Measurements from ENCODE around the gene PRDM15. TPM values are rescaled to one million over a fixed set of nuclear protein-coding genes. Genes with fewer than 3 reads are reported as not detected.

Gene PRDM15
- total RNA-seq, 4 donors from 2014 or later: 11.8 to 33.7 (median 18.5) TPM

DNA sequence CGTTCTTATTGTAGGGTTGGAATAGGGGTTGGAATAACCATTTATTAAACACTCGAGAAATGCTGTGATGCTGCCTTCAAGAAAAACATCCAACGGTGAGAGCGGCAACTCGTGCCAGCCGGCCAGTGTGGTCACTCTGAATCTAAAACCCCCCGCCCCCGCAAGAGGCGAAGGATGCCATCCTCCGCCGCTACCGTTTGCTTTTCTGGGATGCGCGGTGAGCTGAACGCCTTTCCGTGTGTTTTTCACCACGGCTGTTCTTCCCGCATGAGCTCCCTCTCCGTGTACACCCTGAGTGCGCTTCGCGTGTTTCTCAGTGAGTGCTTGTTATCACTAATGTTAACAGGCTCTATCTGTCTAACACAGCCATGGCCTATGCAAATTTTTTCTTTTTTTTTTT lies 70.3 kb downstream of the PRDM15 start:
- Histone ChIP-seq H3K9me3 (no peaks in the 10 kb centered on the region), H3K4me1 (peaks cover 0 to 6% (median 0%) of the 10 kb centered on the region in 4 donors), H3K27me3 (no peaks in the 10 kb centered on the region), H3K4me3 (no peak overlapping the region), H3K36me3 (peaks cover 0 to 64% (median 6%) of the 10 kb centered on the region in 3 donors), H3K27ac (no peak overlapping the region)
- TF ChIP-seq, protein P1, sequence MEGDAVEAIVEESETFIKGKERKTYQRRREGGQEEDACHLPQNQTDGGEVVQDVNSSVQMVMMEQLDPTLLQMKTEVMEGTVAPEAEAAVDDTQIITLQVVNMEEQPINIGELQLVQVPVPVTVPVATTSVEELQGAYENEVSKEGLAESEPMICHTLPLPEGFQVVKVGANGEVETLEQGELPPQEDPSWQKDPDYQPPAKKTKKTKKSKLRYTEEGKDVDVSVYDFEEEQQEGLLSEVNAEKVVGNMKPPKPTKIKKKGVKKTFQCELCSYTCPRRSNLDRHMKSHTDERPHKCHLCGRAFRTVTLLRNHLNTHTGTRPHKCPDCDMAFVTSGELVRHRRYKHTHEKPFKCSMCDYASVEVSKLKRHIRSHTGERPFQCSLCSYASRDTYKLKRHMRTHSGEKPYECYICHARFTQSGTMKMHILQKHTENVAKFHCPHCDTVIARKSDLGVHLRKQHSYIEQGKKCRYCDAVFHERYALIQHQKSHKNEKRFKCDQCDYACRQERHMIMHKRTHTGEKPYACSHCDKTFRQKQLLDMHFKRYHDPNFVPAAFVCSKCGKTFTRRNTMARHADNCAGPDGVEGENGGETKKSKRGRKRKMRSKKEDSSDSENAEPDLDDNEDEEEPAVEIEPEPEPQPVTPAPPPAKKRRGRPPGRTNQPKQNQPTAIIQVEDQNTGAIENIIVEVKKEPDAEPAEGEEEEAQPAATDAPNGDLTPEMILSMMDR (IDR thresholded peaks at IDR 0.05): no peak
- TF ChIP-seq POLR2A (IDR thresholded peaks at IDR 0.05) (no peak), EP300 (IDR thresholded peaks at IDR 0.05) (no peak)
- WGBS, 2 donors: 94 to 96% methylated on average over 22 of the region's 22 CpGs
- no peak for DNase-seq (ENCODE audit: low spot score in 2 of 2)

GRCh38 chr21:41808094-41808493 lies 71.0 kb downstream of the PRDM15 start:
- 94 to 96% methylated on average over 18 of the region's 18 CpGs for WGBS, 2 donors
- peaks cover 0 to 63% (median 1%) of the 10 kb centered on the region in 3 donors for H3K36me3 ChIP-seq

DNA sequence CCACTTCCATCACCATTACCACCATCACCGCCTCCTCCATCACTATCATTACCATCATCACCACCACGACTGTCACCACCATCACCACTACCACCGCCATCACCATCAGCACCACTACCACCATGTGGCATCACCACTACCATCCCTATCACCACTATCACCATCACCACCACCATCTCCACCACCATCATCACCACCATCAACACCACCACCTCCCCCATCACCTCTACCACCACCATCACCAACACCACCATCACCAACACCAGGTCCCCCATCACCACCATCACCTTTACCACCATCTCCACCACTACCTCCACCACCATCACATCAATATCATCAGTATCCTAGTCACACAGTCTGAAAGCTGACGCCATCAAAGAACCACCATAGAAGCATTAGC lies 72.4 kb downstream of the PRDM15 start:
- peaks cover 0 to 61% (median 0%) of the 10 kb centered on the region in 3 donors for H3K36me3 ChIP-seq
- H3K27me3 ChIP-seq: no peaks in the 10 kb centered on the region
- DNase-seq (ENCODE audit: low spot score in 2 of 2): no peak
- H3K4me1 ChIP-seq: peaks cover 0 to 19% (median 0%) of the 10 kb centered on the region in 4 donors
- TF ChIP-seq, protein P1 (IDR thresholded peaks at IDR 0.05): no peak
- TF ChIP-seq EP300 (IDR thresholded peaks at IDR 0.05): no peak
- no peak for TF ChIP-seq POLR2A (IDR thresholded peaks at IDR 0.05)
- H3K27ac ChIP-seq: no peak overlapping the region
- 97 to 98% methylated on average over 4 of the region's 4 CpGs for WGBS, 2 donors
- no peak overlapping the region for H3K4me3 ChIP-seq
- no peaks in the 10 kb centered on the region for H3K9me3 ChIP-seq

More at GRCh38 chr21:41808094-41808493, 71.0 kb downstream of the PRDM15 start:
- TF ChIP-seq POLR2A (IDR thresholded peaks at IDR 0.05) (no peak), EP300 (IDR thresholded peaks at IDR 0.05) (no peak)
- TF ChIP-seq, protein P1 (IDR thresholded peaks at IDR 0.05): no peak
- Histone ChIP-seq H3K27ac (no peak overlapping the region), H3K9me3 (no peaks in the 10 kb centered on the region), H3K4me1 (peaks cover 0 to 10% (median 0%) of the 10 kb centered on the region in 4 donors), H3K4me3 (no peak overlapping the region), H3K27me3 (no peaks in the 10 kb centered on the region)
- DNase-seq (ENCODE audit: low spot score in 2 of 2): no peak

DNA sequence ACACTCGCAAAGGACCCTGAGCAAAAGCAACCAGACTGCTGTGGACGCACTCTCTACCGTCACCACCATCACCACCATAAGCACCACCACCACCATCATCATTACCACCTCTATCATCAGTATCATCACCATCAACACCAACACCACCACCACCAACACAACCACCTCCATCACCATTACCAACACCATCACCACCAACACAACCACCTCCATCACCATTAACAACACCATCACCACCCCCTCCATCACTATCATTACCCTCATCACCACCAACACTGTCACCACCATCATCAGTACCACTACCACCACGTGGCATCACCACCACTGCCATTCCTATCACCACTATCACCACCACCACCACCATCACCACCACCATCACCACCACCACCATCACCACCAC lies 73.5 kb downstream of the PRDM15 start:
- no peaks in the 10 kb centered on the region for H3K9me3 ChIP-seq
- H3K36me3 ChIP-seq: peaks cover 0 to 61% (median 0%) of the 10 kb centered on the region in 3 donors
- peak overlapping the region in 1 of 4 donors; percentile 20 for H3K27ac ChIP-seq
- H3K4me1 ChIP-seq: peaks cover 0 to 19% (median 0%) of the 10 kb centered on the region in 4 donors
- no peaks in the 10 kb centered on the region for H3K27me3 ChIP-seq
- no peak overlapping the region for H3K4me3 ChIP-seq
- 93 to 96% methylated on average over 4 of the region's 4 CpGs for WGBS, 2 donors
- no peak for DNase-seq (ENCODE audit: low spot score in 2 of 2)
- TF ChIP-seq, protein P1 (IDR thresholded peaks at IDR 0.05): no peak
- no peak for TF ChIP-seq EP300 (IDR thresholded peaks at IDR 0.05)
- TF ChIP-seq POLR2A (IDR thresholded peaks at IDR 0.05): no peak

DNA sequence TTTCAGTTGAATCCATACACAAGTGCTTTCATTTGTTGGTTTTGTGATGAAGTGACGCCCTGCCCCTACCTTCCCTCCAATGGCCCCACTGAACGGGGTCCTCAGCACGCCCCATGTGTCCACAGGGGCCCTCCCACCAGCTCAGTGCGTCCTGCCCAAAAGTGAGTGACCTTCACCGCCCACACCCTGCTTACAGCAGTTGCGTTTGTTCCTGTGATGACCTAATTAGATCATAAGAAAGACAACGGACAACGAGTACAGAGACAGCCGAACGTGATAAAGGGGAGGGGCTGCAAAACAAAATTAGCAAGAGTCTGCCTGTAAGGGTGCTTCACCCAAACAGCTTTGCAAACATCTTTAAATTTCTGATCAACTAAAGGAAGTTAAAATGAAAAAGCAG lies 74.1 kb downstream of the PRDM15 start:
- H3K36me3 ChIP-seq: peaks cover 0 to 61% (median under 1%) of the 10 kb centered on the region in 3 donors
- peaks cover 0 to 19% (median 0%) of the 10 kb centered on the region in 4 donors for H3K4me1 ChIP-seq
- no peak for TF ChIP-seq EP300 (IDR thresholded peaks at IDR 0.05)
- TF ChIP-seq, protein P1 (IDR thresholded peaks at IDR 0.05): no peak
- WGBS, 2 donors: 56 to 59% methylated on average over 10 of the region's 10 CpGs
- DNase-seq (ENCODE audit: low spot score in 2 of 2): no peak
- H3K4me3 ChIP-seq: no peak overlapping the region
- H3K9me3 ChIP-seq: no peaks in the 10 kb centered on the region
- H3K27ac ChIP-seq: peak overlapping the region in 1 of 4 donors; percentile 20
- H3K27me3 ChIP-seq: no peaks in the 10 kb centered on the region

Measured in tibial nerve (tissue), 4 donors.